HG03045 (cell line): ENCODE results near the gene ETFB.

ENCODE experiments used
- ATAC-seq: cut with Tn5 transposase; IDR thresholded peaks from one replicate; pipeline ENCODE4 v1.9.1; 2021; ENCODE audit warnings: mild to moderate bottlenecking, moderate library complexity; ENCODE audit not compliant: unreplicated experiment

ETFB gene

DNA sequence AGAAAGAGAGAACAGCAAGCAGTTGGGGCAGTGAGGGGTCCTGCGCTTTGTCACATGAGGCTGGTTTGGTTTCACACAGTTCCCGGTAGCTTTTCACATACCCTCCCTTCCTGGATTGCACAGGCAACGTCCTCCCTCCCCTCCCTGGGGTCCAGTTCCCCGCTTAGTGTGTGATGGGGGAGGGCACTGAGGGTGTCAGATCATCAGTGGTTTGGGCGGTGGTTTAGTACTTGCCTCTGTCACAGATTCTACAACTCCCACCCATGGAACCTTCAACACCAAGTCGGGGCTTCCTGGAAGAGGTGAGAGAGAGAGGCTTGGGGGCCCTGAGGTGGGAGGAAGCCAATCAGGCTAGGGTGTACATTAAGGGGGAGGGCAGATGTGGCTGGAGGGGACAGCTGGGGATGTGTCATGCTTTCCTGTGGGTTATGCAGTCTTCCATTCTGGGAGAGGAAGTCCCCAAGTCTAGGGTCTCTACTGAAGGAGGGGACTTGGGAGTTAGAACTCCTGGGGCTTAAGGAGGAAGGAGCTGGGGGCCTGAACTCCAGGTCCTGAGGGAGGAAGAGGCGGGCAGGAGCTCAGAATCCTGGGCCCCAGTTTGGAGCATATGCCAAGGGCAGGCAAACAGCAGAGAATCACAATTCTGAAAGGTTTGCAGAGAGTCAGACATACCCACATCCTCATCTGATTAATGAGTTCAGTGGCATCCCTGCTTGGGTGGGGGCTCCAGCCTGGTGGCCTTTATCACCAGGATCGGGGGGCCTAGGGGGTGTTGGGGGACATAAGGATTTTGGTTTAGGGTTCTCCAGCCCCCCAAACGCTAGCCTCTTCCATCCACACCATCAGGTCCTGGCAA lies 6.7 kb upstream of the ETFB start, which contains the start of gene NKG7:
Gene NKG7, minus strand, starts transcription at position 6 of the 856 bp plus-strand sequence. CDS start 119 bp downstream, outside the sequence.
- ATAC-seq = no peak

DNA sequence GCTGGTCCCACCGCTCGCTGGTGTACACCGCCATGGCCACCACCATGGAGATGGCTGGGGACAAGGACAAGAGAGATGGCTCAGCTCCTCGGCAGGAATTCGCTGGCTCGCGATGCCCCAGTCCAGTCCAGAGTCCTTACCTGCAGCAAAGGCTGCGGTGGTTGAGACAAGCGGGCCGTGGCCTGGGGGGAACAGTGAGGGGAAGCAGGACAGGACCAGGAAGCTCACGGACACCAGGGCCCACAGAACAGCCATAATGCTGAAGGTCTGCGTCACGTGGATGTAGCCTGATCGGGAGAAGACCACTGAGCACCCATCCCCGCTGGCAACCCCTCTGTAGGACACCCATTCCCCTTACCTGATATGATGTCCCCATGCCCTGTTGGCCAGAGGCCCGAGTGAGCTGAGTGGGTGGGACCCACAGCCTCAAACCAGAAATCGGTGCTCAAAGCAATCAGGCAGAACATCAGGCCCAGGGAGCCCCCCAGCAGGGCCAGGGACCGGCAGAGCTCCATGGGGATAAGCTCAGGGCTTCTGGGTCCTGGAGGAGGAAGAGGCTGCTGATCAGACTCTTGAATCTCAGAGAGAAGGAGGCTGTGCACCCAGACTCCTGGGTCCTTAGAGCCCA lies 5.9 kb upstream of the ETFB start:
- ATAC-seq = no peak

DNA sequence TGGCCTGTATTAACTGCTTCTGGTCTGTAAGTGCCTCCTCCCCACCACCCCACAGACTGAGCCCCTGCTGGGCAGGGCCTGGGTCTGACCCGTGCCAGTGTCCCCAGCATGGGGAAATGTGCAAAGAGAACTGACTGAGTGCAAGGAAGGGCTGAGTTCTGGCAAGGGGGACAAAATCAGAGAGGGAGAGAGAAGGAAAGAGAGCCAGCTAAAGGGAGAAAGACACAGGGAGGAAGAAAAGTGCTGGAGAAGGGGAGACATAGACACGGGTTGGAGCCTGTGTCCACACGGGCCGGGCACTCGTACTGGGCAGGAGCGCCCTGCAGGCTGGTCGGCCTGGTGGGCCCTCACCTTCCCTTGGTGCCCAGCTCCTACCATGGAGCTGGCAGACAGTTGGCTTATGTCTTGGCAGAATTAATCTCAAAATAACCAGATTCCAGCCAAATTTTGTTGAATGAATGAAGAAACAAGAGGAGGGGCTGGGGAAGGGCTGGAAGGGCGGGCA lies 5.0 kb upstream of the ETFB start:
- ATAC-seq = no peak

- ATAC-seq = no peak
These were observed 4.0 kb upstream of the ETFB start for GRCh38 chr19:51370230-51370629.

DNA sequence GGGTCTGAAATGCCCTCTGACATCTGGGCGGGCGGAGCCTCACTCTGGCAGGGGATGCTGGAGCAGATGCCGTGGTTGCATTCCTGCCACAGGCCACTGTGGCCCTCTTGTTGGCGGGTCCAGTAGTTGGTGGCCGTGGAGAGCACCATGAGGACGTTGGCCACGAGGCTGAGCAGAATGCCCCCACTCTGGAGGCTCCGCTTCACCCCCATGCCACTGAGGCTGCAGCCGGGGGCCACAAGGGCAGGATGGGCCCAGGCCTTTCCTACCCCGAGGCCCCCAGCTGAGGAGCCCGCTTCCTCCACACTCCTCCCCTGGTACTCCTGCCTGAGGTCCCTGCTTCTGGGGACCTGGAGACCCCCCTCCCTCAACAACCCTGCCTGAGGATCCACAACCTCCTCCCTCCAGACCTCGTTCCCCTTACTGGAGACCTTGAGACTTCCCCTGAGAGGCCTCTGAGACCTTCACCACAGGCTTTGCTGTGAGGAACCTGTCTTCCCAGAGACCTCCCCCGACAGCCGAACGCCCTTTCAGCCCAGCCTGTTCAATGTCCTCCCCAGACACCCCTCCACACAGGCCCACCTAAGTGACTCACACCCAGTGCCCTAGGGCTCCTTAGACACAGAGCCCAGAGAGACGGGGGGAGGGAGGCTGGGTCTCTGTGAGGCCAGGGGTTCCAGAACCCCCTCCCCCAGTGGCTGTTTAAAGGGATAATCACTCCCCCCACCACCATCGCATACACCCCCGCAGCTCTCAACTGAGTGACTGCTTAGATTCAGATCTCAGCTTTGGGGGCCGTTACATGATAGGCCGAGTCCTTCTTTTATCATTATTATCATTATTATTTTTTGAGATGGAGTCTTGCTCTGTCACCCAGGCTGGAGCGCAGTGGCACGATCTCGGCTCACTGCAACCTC lies 2.4 kb upstream of the ETFB start, which contains the start of gene CLDND2:
Gene CLDND2, minus strand, starts transcription at position 638 of the 917 bp plus-strand sequence. Its CDS starts 426 bp downstream, at position 212.
- no peak for ATAC-seq

GRCh38 chr19:51367565-51368365 lies 1.6 kb upstream of the ETFB start:
- peak; percentile 78 for ATAC-seq

DNA sequence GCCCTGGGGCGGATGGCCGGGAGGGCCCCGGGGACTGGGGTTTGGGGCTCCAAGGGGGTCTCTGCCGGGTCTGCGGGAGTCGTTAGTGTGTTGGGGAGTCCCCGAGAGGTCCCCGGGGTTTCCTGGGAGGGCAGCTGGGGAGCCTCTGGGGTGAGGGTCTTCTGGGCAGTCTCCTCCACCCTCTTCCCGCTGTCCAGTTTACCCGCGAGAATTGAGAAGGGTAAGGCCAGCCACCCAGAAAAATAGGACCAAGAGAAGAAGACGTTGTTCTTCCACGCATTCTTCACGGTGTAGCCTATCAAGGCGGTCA lies 1.0 kb upstream of the ETFB start:
- peak; percentile 5 for ATAC-seq

- ATAC-seq = peak; percentile 46
These were observed 434 bp upstream of the ETFB start for GRCh38 chr19:51366389-51367254.

DNA sequence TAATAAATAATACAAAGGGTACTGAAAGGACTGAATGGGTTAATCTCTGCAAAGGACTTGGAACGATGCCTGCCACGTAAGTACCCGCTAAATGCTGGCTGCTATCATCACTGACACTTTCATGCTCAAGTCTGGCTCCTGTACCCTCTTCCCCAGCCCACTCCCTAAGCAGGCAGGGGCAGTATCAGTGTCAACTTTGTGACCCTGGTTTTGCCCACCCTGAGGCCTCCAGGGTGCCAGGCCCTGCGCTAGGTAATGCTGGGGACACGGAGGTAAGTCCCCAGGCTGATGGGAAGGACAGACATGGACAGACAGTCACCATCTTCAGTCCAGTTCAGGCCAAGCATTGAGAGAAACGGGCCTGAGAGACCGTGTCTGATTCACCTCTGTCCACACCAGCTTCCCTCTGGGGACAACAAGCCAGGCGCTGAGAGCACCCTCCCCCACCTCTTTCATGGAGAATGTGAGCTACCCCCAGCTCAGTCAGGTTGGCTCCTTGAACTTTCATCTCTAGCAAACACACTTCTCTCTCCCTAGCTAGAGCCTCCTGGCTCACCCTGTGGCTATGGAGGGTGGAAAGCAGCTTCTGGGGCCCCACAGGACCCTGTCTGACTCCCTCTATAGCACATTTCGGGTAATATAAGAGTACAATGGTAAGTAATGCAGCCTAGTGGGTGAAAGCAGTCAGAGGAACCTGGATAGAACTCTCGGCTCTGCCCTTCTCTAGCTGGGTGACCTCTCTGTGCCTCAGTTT lies 800 bp downstream of the ETFB start:
- ATAC-seq = no peak

DNA sequence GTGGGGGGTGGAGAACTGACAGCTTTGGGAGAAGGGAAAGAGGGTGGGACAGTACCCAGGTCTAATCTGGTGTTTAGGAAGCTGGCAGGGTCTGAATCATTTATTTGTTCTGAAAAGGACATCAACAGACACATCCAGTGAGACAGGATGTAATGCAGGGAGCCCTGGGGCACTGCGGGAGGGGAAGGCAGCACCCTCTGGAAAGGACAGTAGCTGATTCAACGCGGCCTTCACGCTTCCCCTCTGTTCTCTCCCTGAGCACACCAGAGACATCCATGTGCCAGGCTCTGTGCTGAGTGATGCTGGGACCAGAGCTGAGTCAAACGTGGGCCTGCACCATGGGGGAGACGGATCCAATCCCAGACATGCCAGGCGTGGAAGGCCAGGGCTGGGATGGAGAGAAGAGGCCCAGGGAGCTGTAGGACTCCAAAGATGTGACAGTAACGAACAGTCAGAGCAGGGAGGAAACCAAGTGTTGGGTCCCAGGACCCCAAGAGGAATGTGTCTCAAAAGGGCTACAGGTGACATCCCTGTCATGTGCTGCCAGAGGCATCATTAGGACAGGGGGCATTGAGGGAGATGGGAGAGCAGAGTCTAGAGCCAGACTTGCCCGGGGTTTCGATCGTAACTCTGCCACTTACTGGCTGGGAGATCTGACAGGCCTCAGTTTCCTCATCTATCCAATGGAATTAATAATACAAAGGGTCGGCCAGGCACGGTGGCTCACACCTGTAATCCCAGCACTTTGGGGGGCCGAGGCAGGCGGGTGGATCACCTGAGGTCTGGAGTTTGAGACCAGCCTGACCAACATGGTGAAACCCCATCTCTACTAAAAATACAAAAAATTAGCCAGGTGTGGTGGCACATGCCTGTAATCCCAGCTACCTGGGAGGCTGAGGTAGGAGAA lies 1.7 kb downstream of the ETFB start:
- no peak for ATAC-seq

- no peak for ATAC-seq
These were observed 4.9 kb downstream of the ETFB start for GRCh38 chr19:51361239-51361638.

DNA sequence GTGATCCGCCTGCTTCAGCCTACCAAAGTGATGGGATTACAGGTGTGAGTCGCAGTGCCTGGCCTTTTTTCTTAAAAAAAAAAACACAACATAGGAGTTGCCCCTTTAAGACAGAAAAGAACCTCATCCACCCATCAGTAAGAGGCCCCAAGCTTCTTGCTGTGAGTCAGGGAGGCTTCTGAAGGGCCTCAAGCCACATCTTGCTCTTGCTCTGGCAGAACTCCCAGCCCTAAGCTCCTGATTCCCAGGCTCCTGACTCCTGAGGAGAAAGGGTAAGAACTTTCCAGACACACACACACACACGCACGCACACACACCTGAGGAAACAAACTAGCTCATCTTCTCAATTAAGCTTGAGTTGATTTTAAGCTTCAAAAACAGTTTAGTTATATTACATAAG lies 6.9 kb downstream of the ETFB start:
- no peak for ATAC-seq

DNA sequence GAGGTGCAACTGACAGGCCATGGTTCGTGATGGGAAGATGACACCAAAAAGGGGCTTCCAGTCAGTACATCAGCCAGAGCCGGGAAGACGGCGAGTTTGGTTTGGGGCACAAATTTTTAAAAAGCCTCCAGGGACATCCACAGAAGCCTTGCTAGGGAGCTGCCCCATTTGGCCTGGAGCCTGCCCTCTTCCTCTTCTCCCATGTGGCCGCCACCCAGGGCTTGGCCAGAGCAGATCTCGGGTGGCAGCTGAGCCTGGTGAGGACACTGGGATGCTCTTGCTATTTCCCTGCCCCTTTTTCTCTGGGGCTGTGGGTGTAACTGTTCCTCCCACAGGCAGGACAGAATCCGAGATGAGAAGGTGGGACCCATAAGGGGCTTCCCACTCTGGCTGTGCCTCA lies 8.2 kb downstream of the ETFB start:
- no peak for ATAC-seq

GRCh38 chr19:51356159-51356801 lies 9.9 kb downstream of the ETFB start:
- no peak for ATAC-seq

DNA sequence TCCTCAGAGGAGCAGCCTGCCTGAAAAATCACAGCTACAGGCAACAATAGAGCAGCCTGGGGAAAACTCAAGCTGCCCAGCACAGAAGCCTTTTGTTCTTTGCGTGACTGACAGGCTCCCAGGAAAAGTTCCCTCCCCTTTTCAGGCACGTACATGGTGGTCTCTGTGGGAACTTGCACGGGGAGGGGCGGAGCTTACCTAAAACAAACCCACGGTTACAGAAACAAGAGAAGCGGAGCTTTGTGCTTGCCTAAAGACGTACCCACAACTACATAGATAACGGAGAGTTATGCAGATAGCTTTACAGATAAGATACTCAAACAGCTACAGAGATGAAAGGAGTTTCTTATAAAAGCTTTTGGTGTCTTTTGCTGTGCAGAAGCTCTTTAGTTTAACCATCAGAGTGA lies 11.4 kb downstream of the ETFB start:
- no peak for ATAC-seq

- no peak for ATAC-seq
These were observed 12.0 kb downstream of the ETFB start for GRCh38 chr19:51354103-51354741.
